NCI-H2227 (cell line): ENCODE measurements around the gene BCL2L1.
"Not testable (repeated sequence)": the region's sequence is repeated elsewhere in the genome, so short reads cannot be mapped to it uniquely, and the experiment has no call there.

Source experiments
- DNase-seq: peaks from one replicate; lab custom pipeline; 2025; ENCODE audit not compliant: unreplicated experiment; lab: John Stamatoyannopoulos, UW

The BCL2L1 gene

DNA sequence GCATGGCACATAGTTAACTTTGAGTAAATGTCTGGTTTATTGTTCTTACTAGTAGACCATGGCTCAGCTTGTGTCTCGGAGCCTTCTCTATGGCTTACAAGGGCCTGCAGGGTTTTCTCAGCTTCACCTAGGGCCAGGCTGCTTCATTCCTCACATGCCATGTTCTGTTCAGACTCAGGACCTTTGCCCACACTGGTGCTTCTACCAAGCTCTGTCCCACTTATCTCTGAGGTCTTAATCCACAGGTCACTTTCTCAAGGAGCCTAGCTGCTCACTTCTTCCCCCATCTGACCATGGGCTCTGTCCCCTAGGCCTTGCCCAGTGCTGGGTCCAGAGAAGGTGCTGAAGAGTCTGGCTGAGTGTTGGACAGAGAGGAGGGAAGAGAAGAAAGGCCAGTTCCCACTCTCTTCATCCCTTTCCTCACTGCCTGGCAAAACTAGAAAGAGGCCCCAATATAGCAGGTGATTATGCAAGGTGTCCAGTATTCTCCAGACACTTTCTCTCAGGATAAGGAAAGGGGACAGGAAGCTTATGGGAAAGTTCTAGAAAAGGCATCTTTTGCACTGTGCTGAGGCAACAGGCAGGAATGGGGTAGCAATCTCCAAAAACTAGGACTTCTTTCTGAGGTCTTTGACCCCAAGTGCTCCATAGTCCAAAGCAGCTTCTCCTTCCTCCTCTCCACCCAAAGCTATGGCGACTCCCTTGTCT lies 45.0 kb downstream of the BCL2L1 start:
- DNase-seq, result no peak

DNA sequence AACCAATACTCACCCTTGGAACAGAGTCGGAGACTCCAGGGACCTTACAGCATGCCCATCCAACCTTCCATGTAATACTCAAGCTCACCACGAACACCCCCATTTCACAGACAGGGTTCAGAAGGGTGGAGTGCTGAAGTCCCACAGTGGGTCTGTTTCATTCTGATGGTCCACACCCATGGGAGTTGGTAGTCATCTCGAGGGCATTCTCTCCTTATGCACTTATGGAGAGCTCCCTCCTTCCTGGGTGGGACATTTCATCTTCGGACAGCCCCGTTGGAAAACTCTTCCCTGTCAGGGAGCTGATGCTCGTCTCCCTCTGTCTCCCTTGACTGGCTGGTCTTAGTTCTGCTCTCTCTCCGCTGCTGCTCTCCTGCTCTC lies 46.1 kb downstream of the BCL2L1 start:
- DNase-seq, result no peak

DNA sequence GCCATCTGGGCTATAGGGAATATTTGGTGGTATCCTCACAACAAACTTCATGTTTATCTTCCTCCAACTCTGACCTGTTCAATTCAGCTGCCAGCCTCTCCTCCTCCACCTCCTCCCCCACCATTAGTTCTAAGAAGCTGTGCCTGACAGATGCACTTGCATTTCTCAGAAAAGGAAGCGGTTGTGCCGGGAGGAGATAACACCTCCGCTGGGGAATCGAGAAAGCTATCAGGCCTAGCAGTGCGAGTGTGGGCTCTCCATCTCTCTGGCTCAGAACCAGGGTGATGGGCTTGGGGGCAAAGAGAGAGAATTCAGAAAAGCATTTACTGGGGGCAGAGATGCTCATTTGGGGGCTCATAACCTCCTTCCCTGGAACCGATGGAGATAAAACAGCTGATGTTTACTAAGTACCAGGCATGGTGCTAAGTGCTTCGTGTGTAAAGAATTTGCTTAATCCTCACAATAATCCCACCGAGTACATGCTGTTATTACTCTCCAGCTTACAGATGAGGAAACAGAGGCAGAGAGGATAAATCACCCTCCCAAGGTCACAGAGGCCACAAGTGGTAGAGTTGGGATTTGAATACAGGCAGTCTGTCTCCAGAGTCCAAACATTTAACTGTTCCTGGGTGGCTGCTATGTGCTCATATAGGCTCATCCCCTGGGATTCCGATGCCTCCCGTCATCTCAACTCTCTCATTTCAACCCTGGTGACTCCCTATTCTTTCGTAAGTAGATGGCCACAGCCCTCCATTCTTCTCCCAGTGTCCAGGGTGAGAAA lies 46.6 kb downstream of the BCL2L1 start:
- DNase-seq, result no peak

DNA sequence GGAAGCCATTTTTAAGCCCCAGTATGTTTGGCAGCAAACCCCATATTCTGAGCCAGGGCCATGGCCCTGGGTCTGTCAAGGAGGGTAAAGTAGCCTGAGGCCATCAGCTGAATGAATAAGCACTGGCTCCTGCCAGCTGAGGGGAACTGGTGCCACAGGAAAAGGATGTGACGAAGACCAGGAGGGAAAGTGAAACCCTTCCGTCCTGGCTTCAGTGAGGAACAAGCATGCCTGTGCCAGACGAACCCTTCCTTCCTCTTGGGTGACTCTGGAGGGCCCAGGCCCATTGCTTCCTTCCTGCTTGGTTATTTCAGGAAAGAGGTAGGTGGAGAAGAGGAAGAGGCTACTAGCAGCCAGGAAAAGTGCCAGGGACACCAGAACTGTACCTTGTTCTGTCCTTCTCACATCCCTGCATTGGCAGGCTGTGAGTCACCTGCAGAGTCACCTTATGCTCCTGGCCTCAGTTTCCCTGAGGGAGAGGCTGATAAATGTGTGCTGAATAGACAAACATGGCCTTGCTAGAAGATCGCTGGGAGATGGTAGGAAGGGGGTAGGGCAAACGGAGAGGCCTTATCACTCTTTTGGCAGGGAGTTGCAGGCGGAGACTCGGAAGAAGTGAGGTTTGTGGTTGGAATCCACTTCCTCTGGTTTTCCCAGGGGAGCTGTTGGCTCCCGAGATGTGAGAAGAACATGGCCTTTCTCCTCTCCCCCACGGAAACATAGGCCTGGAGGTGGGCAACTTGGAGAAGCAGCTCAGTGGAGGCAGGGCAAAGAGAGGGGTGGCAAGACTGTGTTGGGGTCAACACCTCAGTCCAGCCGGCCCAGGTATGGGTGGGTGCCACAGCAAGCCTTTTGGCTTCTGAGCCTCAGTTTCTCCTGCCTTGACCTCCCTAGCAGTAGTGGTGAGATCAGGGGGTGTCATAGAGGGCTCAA lies 47.5 kb downstream of the BCL2L1 start:
- no peak for DNase-seq

DNA sequence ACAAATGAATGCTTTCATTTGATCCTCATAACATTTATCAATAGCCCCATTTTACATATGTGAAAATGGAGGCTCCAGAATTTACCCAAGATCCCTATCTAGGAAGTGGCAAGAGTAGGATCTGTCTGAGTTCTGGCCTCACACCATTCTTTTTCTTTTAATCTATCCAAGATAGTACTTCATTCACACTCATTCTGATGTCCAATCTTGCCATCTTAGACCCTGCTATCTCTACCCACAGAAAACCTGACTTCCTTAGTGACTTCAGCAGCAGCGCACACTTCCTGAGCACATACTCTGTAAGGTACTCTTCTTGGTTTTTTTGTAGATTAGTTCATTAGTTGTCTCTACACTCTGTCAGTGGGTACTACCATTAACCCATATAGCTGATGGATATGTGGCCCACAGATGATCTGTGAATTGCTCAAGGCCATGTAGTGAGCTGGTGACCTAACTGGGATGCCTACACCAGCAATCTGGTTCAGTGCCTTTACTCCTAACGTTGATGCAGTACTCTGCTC lies 48.7 kb downstream of the BCL2L1 start:
- DNase-seq, result no peak

DNA sequence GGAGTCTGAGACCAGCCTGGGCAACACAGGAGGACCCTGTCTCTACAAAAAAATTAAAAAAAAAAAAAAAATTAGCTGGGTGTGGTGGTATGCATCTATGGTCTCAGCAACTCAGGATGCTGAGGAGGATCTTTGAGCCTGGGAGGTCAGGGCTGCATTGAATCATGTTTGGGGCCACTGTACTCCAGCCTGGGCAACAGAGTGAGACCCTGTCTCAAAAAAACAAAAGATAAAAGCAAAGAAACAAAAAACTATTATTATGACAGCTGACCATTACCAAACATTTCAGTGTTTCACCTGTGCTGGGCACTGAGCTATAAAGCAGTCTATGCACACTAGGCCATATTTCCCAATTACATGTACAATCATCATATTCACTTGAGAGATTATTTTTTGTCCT lies 49.2 kb downstream of the BCL2L1 start:
- no peak for DNase-seq

DNA sequence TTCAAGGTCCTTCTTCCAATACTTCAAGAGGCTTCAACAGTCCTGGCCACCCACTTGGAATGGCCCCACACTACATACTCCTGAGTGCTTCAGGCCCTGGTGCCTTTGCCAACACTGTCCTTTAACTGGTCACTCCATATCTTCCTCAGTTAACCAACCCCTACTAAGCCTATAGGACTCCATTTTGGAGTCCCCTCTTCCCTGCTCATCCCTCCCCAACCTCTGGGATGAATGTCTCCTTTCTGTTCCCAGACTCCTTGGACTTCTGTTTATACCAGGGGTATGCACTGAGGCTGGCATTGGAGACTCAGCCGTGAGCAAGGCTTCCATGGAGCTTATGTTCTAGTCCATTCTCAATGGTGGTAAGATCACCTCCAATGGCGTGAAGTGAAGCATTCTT lies 51.3 kb downstream of the BCL2L1 start:
- no peak for DNase-seq

DNA sequence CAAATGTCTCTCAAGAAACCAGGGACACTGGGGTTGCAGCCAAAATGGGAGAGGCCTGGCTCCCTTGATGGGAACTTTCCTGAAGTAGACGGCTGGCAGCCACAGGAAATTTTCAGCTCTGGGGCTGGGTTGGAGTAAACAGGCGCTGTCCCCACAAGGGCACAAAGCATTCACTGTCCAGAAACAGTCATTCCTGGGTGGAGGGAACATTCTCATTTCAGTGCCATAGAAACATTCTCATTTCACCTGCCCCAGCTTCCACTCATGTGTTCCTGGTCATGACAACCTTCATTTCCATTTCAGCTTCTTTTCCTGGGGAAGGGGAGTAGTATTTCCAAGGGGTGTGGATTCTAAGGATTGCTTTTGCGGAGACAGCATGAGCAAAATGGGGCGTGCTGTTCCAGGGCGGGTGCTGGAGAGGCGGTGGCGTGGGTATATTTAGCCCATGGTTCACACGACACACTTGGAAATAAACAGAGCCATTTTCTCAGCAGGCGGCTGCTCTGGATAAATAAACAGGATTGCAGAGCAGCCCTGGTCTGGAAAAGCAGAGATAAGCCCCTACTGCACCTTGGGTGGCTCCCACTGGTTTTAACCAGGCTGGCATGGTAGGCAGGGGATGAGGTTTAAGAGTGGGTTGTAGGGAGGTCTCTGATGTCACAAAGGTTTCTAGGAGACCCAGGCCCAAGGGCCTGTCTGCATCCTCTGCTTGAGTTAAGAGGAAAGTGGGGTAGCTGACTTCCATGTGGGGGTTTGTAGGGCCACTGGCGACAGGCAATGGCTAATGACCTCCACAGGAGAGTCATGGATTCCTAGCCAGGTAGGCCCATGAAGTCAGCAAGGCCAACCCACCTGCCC lies 52.1 kb downstream of the BCL2L1 start:
- peak; percentile 83 for DNase-seq

DNA sequence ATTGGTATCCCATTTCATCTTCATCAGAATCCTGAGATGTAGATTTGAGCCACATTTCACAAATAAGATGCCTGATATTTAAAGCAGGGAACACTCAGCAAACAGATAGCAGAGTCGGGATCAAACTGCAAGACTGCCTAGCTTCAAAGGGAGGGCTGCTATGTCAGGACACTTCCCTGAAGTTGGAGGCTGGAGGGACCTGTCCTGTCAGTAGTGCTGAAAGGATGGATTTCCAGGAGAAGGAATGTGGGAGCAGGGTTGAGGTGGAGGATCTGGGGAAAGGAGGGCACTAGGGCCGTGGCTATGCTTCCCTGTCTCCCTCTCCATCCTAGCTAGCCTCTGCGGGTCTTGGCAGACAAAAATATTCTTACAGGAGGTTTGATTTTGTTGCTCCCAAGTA lies 52.8 kb downstream of the BCL2L1 start:
- DNase-seq, result no peak

DNA sequence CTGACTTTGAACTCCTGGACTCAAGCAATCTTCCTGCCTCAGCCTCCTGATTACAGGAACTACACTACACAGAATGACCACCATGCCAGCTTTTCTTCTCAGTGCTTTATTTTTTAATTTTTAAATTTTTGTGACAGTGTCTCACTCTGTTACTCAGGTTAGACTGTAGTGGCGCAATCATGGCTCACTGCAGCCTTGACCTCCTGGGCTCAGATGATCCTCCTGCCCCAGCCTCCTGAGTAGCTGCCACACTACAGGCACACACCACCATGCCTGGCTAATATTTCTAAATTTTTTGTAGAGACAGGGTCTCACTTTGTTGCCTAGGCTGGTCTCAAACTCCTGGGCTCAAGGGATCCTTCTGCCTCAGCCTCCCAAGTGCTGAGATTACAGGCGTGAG lies 53.7 kb downstream of the BCL2L1 start:
- not testable (repeated sequence) for DNase-seq

DNA sequence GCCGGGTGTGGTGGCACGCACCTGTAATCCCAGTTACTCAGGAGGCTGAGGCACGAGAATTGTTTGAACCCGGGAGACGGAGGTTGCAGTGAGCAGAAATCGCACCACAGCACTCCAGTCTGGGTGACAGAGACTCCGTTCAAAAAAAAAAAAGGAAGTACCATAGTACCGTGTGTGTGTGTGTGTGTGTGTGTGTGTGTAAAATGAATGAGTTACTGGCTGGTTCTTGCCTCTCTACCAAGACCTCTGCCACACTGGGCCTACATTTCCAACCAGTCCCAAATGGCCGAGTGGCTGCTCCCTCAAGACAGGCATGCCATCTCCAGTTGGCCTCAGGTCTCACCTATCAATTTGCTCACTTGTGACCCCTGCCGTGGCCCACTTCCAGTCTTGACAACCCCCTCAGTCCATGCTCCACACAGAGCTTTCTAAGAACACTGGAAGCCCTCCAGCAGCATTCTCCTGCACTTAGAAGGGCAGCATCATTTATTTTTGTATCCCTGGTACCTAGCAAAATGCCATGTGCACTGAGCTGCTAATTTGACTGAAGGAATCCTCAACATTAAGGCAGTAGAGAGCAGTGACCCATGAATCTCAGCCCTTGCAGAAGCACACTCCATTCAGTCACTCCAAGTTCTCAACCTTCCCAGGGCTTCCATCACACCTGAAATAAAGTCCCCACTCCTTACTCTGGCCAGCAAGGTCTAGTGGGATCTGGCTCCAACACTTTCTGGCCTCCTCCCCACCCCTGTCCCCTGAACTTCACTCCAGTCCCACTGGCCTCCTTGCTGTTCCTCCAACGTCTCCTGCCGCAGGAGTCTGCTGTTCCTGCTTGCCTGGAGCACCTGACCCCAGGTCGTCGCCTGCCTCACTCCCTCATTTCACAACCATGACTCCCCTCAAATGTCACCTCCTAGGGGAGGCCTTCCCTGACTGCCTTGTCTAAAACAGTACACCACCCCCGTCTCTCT lies 55.1 kb downstream of the BCL2L1 start:
- no peak for DNase-seq

DNA sequence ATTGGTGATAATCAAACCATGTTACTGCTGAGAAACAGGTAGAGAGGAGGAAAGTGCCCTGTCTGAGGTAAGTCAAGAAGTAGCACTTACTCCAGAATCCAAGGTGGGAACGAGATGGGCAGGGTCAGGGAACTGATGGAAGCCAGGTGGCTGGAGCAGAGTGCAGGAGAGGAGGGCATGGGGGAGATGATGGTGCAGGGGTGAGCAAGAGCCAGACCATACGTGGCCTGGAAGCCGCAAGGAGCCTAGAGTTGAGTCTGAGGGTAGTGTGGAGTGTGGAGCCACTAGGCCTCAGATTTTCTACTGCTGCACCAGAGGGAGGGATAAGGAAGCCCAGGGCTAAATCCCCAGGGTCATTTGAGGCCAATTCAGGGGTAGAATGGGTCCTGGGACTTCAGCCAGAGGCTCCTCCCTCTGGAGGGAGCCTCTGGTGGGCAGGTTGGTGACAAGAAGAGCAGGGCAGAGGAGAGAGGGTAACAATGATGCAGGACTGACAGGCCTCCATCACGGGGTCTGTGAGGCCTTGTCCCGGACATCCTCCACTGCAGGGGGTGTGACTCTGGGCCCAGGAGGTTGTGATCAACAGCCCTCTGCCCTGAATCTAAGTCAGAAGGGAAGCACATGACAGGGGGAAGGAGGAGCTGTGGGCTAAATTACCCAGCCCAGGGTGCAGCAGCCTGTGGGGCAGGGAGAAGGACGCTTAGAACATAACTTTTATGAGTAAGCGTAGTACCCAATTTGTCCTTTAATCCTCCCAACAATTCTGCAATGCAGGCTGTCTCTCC lies 56.2 kb downstream of the BCL2L1 start:
- no peak for DNase-seq

DNA sequence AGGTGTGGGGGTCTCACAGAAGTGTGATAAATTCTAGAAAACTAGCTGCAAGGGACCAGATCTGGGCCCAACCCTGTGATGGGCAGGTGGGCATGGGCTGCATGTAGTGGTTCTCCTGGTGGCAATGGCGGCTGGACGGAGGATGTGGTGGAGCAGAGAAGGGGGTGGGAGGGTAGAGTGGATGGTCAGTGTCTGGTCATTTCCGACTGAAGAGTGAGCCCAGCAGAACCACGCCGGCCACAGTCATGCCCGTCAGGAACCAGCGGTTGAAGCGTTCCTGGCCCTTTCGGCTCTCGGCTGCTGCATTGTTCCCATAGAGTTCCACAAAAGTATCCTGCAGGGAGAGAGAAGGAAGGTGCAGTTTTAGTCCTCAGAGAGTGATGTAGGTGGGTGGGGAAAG lies 56.9 kb downstream of the BCL2L1 start:
- no peak for DNase-seq

DNA sequence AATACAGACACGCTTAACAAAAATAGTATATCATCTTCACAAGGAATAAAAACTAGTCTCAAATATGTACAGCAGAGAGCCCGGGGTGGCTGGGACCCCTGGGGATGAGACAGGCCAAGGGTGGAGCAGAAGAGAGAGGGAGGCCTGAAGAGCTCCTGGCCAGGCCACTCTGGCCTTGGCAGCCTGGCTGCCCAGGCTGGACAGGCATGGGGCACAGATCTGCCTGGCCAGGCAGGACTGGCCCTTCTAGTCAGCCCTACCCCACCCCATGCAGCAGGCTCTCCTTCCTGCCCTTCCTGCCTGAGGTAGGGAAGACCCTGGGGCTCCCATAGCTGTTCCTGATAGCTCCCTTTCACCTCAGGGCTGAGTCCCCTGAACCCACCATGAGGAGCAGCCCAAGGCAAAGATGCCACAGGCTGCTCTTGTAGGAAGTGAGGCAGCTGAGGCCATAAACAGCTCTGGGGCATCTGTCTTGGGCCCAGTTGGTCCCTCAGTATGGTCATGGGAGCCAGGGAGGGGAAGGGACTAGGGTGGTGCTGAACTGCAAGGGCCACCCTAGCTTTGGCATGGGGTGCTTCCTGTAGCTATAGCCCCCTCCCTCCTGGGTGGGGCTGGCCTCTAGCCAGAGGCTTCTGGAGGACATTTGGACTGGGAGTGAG lies 57.8 kb downstream of the BCL2L1 start:
- no peak for DNase-seq

DNA sequence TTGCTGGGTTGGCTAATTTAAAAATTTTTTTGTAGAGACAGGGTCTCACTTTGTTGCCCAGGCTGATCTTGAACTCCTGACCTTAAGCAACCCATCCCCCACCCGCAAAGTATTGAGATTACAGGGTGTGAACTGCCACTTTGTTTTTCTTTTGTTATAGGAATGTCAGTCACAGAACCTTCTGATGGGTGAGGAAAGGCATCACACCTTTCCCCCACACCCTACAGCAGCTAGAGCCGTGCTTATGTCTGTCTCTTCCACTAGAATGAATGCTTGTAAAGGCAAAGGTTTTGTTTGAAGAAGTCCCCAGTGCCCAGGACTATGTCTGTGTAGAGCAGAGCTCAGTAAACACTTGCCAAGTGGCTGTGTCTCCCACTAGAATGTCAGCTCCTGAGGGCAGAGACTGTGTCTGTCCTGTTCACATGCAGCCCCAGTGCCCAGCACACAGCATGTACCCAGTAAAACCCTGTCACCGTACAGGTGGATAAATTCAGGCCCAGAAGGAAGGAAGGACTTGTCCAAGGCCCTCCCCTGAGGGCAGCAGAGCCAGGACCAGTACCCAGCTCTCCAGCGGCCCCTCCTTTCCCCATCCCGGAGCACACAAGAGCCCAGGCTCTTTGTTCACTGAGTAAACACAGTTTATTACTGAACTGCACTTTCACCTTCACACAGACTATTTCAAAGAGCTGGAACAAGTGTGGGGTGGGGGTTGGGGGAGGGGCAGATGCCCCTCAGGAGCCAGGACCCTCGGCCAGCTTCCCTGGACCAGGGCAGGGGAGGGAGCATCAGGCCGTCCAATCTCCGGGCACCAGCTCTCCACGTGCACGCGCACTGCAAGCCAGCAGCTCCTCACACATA lies 58.6 kb downstream of the BCL2L1 start:
- peak; percentile 49 for DNase-seq

DNA sequence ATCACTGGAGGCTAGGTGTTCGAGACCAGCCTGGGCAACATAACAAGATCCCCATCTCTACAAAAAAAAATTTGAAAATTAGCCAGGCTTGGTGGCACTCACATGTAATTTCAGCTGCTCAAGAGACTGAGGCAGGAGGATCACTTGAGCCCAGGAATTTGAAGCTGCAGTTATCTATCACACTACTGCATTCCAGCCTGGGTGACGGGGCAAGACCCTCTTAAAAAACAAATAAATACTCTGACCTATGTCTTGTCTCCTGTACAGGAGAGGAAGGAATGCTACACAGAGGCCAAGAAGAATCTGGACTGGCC lies 59.2 kb downstream of the BCL2L1 start:
- no peak for DNase-seq

DNA sequence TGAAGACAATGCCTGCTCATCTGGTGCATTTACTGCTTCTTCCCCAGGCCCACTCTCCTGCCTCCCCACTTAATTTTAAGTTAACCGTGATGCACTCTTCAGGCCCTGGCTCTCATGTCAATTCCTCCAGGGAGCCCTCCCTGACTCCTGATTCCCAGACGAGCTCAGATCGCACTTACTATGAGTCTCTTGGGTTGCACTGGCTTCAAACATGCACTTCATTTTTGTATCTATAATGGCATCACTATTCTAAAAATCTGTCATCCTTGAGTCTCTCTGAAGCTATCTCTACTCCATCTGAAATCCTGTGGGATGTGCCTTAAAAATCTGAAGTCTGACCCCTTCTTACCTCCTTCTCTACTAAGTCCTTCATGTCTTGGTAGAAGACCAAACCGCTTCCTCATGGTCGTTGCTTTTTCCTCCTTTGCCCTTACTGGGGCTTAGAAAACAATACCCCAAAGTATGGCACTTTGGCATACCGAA lies 60.3 kb downstream of the BCL2L1 start:
- DNase-seq, result no peak
